K562 (cell line): ENCODE results near the gene MRPS18B. TPM values are rescaled to one million over a fixed set of nuclear protein-coding genes. Genes with fewer than 3 reads are reported as not detected.

Experiments
- BRD9 ChIP-seq: fragments of 450-650 bp; IDR thresholded peaks from 2 replicates; pipeline ENCODE4 v1.6.1; 2018; ENCODE audit warnings: low read depth; ENCODE audit not compliant: partially characterized antibody
- CAMTA2 ChIP-seq: fragments of 250-450 bp; sonication (Bioruptor Pico); conservative IDR thresholded peaks from 2 replicates; pipeline ENCODE4 v1.5.1; 2022
- FOSL1 ChIP-seq: fragments of 200-800 bp; sonication (Bioruptor generic); conservative IDR thresholded peaks from 2 replicates; pipeline ENCODE4 v1.6.1; 2016; ENCODE audit warnings: missing genetic modification characterization, missing compliant biosample characterization
- NCOA4 ChIP-seq: fragments of 450-650 bp; IDR thresholded peaks from 2 replicates; pipeline ENCODE4 v1.6.1; 2018; ENCODE audit warnings: mild to moderate bottlenecking; ENCODE audit not compliant: partially characterized antibody
- NRF1 ChIP-seq, 2 experiments: fragments of 450-650 bp; IDR thresholded peaks in 1 of 2; conservative IDR thresholded peaks in 1 of 2; 2 replicates each; pipeline ENCODE4 v1.6.1; 2014; ENCODE audit warnings: mild to moderate bottlenecking in 2 of 2
- RBM39 ChIP-seq: fragments of 200-400 bp; formaldehyde crosslinking; optimal IDR thresholded peaks from 2 replicates; pipeline ENCODE3; 2018; ENCODE audit warnings: low read depth, low read length
- SMAD1 ChIP-seq: fragments of 150-350 bp; IDR thresholded peaks from 2 replicates; pipeline ENCODE4 v1.6.1; 2014; ENCODE audit warnings: low read length, low read depth; ENCODE audit not compliant: partially characterized antibody
- SP2 ChIP-seq: IDR thresholded peaks from 2 replicates; pipeline ENCODE4 v1.6.1; 2011; ENCODE audit warnings: mild to moderate bottlenecking, low read depth, low read length, moderate library complexity; ENCODE audit not compliant: poor library complexity, severe bottlenecking; ENCODE audit errors: extremely low read depth
- TAF9B ChIP-seq: fragments of 450-650 bp; IDR thresholded peaks from 2 replicates; pipeline ENCODE4 v1.6.1; 2018; ENCODE audit warnings: mild to moderate bottlenecking; ENCODE audit not compliant: partially characterized antibody
- TCF7 ChIP-seq: sonication (generic); IDR thresholded peaks from 2 replicates; pipeline ENCODE4 v1.6.1; 2016; ENCODE audit warnings: antibody characterized with exemption, borderline replicate concordance
- ZBED1 ChIP-seq: IDR thresholded peaks from 2 replicates; pipeline ENCODE4 v1.6.1; 2014
- ZEB2 ChIP-seq: fragments of 450-650 bp; IDR thresholded peaks from 2 replicates; pipeline ENCODE4 v1.6.1; 2016
- ZFP1 ChIP-seq: fragments of 450-650 bp; formaldehyde crosslinking; IDR thresholded peaks from 2 replicates; pipeline ENCODE4 v1.4.0; 2020; ENCODE audit warnings: mild to moderate bottlenecking, mixed read lengths
- ZNF212 ChIP-seq: fragments of 450-650 bp; formaldehyde crosslinking; IDR thresholded peaks from 2 replicates; pipeline ENCODE4 v1.4.0; 2020; ENCODE audit warnings: mild to moderate bottlenecking
- polyA plus RNA-seq, 8 experiments: library from polyadenylated mRNA; depleted of rRNA in 4 of 8; stranded (reverse) in 5 of 8; unstranded in 3 of 8; fragments of >200 nt; fragmentation: Nextera tagmentation in 2 of 8; fragmentation: Illumina TruSeq in 1 of 8; extraction: Ambion mirVana in 2 of 8; extraction: Trizol in 1 of 8; gene quantifications; 2 replicates each; pipeline versions ENCODE4 v1.2.1 to v1.2.3, GENCODE V29; 2011 to 2014; ENCODE audit warnings: inconsistent platforms in 1 of 8, missing spikeins in 1 of 8
- total RNA-seq, 7 experiments: library from RNA; depleted of rRNA in 6 of 7; stranded (reverse); fragments of >200 nt in 6 of 7; fragmentation: Illumina TruSeq in 2 of 7; extraction: Trizol in 2 of 7; gene quantifications; 2 replicates each; pipeline versions ENCODE4 v1.2.1 to v1.2.3, GENCODE V29; 2011 to 2021; ENCODE audit warnings: low replicate concordance in 1 of 7
- TF ChIP-seq, protein P1 (sequence below), 2 experiments: fragments of 450-650 bp; IDR thresholded peaks; 2 replicates each; pipeline ENCODE4 v1.6.1; 2016; ENCODE audit warnings: mild to moderate bottlenecking in 2 of 2, borderline replicate concordance in 1 of 2, low read depth in 1 of 2, moderate library complexity in 1 of 2
- TF ChIP-seq, protein P2 (sequence below): sonication (generic); formaldehyde crosslinking; IDR thresholded peaks from 2 replicates; pipeline ENCODE4 v1.8.0; 2022; ENCODE audit warnings: mild to moderate bottlenecking, missing genetic modification reagents
- TF ChIP-seq, protein P3 (sequence below): fragments of 450-650 bp; IDR thresholded peaks from one replicate; pipeline ENCODE4 v1.6.1; 2018; ENCODE audit warnings: mild to moderate bottlenecking, moderate library complexity; ENCODE audit not compliant: partially characterized antibody

Gene MRPS18B
- total and polyA plus RNA-seq, 9 of the 15 experiments (the other 6 are each of a cell fraction or from before 2014, with no cell fraction given) = 132 to 383 (median 178) TPM

DNA sequence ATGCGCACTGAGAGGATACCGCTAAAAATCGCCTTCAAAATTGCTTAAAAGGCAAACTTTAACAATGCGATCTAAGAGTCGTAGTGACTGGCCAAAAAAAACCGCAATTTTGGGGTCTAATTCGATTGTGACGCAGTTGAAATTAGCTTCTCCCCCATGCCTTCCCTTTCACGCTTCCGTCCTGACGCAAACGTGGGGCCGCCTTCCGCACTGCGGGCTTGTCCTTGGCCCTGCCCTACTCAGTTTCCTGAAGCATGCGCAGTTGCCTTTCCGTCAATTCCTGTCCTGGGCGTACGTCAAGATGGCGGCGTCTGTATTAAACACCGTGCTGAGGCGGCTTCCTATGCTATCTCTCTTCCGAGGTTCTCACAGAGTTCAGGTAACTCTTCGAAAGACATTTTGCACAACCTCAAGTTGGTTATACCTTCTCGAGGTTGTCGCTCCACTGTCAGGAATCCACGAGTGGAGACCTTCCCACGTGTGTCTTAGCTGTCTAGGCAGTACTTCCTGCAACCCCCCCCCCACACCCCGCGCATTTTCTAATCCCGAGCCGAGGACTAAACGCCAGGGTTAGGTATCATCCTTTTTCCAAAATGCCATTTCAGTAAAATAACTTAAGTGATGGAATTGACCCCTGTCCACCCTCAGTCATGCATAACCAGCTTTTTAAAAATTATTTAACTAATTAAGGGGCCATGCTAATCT lies at the start of gene MRPS18B (continued):
- TF ChIP-seq, protein P1, sequence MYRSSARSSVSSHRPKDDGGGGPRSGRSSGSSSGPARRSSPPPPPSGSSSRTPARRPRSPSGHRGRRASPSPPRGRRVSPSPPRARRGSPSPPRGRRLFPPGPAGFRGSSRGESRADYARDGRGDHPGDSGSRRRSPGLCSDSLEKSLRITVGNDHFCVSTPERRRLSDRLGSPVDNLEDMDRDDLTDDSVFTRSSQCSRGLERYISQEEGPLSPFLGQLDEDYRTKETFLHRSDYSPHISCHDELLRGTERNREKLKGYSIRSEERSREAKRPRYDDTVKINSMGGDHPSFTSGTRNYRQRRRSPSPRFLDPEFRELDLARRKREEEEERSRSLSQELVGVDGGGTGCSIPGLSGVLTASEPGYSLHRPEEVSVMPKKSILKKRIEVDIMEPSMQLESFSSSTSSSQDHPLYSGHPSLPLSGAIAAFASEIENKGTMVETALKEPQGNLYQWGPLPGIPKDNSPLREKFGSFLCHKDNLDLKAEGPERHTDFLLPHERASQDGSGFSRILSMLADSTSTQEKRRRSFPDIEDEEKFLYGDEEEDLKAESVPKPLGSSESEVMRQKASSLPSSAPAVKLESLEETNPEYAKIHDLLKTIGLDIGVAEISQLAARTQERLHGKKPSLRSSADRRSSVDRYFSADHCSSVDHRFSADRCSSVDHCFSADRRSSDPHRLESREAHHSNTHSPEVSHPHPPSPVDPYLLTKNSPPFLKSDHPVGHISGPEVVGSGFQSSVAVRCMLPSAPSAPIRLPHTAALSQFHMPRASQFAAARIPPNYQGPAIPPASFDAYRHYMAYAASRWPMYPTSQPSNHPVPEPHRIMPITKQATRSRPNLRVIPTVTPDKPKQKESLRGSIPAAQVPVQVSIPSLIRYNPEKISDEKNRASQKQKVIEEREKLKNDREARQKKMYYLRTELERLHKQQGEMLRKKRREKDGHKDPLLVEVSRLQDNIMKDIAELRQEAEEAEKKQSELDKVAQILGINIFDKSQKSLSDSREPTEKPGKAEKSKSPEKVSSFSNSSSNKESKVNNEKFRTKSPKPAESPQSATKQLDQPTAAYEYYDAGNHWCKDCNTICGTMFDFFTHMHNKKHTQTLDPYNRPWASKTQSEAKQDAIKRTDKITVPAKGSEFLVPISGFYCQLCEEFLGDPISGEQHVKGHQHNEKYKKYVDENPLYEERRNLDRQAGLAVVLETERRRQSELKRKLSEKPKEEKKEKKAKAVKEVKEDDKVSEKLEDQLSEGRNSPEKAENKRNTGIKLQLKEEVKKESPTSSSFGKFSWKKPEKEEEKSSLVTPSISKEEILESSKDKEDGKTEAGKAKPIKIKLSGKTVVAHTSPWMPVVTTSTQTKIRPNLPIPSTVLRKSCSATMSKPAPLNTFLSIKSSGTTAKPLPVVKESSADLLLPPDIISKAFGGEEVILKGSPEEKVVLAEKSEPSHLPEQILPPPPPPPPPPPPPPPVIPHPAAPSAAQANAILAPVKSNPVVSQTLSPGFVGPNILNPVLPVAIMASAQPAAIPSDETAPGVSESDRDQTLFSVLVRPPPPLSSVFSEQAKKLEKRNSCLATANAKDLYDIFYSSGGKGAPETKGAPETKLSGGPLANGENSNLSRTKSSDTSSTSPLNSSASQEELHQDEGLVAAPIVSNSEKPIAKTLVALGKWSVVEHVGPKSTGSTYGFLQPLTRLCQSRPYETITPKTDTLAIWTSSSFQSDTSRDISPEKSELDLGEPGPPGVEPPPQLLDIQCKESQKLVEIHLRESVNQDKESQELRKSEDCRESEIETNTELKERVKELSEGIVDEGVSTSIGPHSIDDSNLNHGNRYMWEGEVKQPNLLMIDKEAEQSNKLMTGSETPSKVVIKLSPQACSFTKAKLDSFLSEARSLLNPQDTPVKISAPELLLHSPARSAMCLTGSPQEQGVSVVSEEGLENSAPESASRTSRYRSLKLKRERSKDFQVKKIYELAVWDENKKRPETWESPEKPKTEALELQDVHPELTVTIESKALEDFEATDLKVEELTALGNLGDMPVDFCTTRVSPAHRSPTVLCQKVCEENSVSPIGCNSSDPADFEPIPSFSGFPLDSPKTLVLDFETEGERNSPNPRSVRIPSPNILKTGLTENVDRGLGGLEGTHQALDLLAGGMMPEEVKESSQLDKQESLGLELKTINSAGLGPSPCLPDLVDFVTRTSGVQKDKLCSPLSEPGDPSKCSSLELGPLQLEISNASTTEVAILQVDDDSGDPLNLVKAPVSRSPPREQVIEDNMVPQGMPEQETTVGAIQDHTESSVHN (IDR thresholded peaks at IDR 0.05; ENCODE audit: borderline replicate concordance in 1 of 2, low read depth in 1 of 2) = peak in 1 of 2 experiments; percentile 57; a peak in 1 of 4 replicates
- TF ChIP-seq NCOA4 (no peak), TAF9B (peak; percentile 98), RBM39 (peak; percentile 29), ZFP1 (0 out of 2 replicates have a peak, but pooled peaks have one; percentile 32), ZBED1 (0 out of 2 replicates have a peak, but pooled peaks have one; percentile 20), TCF7 (peak; percentile 13; the same call in 1 of the 2 replicates), ZNF212 (CRISPR knock-in tag) (no peak), ZEB2 (0 out of 2 replicates have a peak, but pooled peaks have one; percentile 6), CAMTA2 (CRISPR knock-in tag) (no peak), FOSL1 (tag) (peak; percentile 11; the same call in 1 of the 2 replicates), SMAD1 (peak; percentile 92), BRD9 (peak; percentile 94), SP2 (no peak), NRF1 (conservative IDR thresholded peaks at IDR 0.05 in 1 of 2, IDR thresholded peaks at IDR 0.05 in 1 of 2) (peak; percentile 99 to 100)
- TF ChIP-seq, protein P2, sequence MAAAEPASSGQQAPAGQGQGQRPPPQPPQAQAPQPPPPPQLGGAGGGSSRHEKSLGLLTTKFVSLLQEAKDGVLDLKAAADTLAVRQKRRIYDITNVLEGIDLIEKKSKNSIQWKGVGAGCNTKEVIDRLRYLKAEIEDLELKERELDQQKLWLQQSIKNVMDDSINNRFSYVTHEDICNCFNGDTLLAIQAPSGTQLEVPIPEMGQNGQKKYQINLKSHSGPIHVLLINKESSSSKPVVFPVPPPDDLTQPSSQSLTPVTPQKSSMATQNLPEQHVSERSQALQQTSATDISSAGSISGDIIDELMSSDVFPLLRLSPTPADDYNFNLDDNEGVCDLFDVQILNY (CRISPR knock-in tag) = 0 out of 2 replicates have a peak, but pooled peaks have one; percentile 76
- TF ChIP-seq, protein P3, sequence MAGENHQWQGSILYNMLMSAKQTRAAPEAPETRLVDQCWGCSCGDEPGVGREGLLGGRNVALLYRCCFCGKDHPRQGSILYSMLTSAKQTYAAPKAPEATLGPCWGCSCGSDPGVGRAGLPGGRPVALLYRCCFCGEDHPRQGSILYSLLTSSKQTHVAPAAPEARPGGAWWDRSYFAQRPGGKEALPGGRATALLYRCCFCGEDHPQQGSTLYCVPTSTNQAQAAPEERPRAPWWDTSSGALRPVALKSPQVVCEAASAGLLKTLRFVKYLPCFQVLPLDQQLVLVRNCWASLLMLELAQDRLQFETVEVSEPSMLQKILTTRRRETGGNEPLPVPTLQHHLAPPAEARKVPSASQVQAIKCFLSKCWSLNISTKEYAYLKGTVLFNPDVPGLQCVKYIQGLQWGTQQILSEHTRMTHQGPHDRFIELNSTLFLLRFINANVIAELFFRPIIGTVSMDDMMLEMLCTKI = no peak
